Breast epithelium (tissue), 4 donors: ENCODE data around the gene CYFIP2. TPM values are rescaled to one million over a fixed set of nuclear protein-coding genes. Genes with fewer than 3 reads are reported as not detected.

Experiments
- DNase-seq, 2 donors: peaks; one replicate each; pipeline ENCODE4 v3.0.0-alpha.2; 2019; ENCODE audit warnings: low spot score in 2 of 2
- H3K27ac ChIP-seq, 2 donors: fragments of 200-600 bp; sonication (generic) in 1 of 2; one replicate each; pipeline ENCODE4 v1.5.1; 2016 to 2019; ENCODE audit warnings: mild to moderate bottlenecking in 1 of 2
- H3K27me3 ChIP-seq, 2 donors: fragments of 200-600 bp; sonication (generic) in 1 of 2; one replicate each; pipeline versions ENCODE4 v1.5.1 to v1.6.0; 2017 to 2019; ENCODE audit warnings: control low read depth in 1 of 2, mild to moderate bottlenecking in 1 of 2
- H3K36me3 ChIP-seq: fragments of 200-600 bp; one replicate; pipeline ENCODE4 v1.5.1; 2019
- H3K4me1 ChIP-seq, 2 donors: fragments of 200-600 bp; sonication (generic); one replicate each; pipeline ENCODE4 v1.5.1; 2016 to 2019; ENCODE audit warnings: control low read depth in 1 of 2
- H3K4me3 ChIP-seq, 3 donors: fragments of 200-600 bp; sonication (generic); 1 replicate in 2 of 3; 2 replicates in 1 of 3; pipeline ENCODE4 v1.5.1; 2016 to 2019; ENCODE audit warnings: mild to moderate bottlenecking in 3 of 3, moderate library complexity in 2 of 3
- H3K9me3 ChIP-seq, 2 donors: fragments of 200-600 bp; sonication (generic) in 1 of 2; one replicate each; pipeline ENCODE4 v1.5.1; 2016 to 2019; ENCODE audit warnings: control low read depth in 1 of 2
- POLR2A ChIP-seq: fragments of 450-650 bp; IDR thresholded peaks from one replicate; pipeline ENCODE4 v1.6.1; 2016; ENCODE audit warnings: antibody characterized with exemption, mild to moderate bottlenecking, moderate library complexity
- POLR2AphosphoS5 ChIP-seq, 3 donors: sonication (generic); formaldehyde crosslinking; IDR thresholded peaks; one replicate each; pipeline ENCODE4 v1.6.1; 2017; ENCODE audit warnings: antibody characterized with exemption in 3 of 3
- intact Hi-C: fragments of 100-400 bp; cut with DNase I; formaldehyde crosslinking; loops from one replicate; pipeline ENCODE4 v1.15.1; 2023; ENCODE audit warnings: low total_unique reads
- total RNA-seq, 3 donors: library from RNA; depleted of rRNA; stranded (reverse); fragments of >200 nt; gene quantifications; one replicate each; pipeline ENCODE4 v1.1.0, GENCODE V29; 2016
- TF ChIP-seq, protein P1 (sequence below), 3 donors: fragments of 450-650 bp; IDR thresholded peaks; one replicate each; pipeline ENCODE4 v1.5.1; 2016 to 2017; ENCODE audit warnings: antibody characterized with exemption in 3 of 3, mild to moderate bottlenecking in 3 of 3, moderate library complexity in 3 of 3

CYFIP2 gene
- total RNA-seq, 3 donors from 2014 or later: 6.2 to 15.5 (median 12.1) TPM

DNA sequence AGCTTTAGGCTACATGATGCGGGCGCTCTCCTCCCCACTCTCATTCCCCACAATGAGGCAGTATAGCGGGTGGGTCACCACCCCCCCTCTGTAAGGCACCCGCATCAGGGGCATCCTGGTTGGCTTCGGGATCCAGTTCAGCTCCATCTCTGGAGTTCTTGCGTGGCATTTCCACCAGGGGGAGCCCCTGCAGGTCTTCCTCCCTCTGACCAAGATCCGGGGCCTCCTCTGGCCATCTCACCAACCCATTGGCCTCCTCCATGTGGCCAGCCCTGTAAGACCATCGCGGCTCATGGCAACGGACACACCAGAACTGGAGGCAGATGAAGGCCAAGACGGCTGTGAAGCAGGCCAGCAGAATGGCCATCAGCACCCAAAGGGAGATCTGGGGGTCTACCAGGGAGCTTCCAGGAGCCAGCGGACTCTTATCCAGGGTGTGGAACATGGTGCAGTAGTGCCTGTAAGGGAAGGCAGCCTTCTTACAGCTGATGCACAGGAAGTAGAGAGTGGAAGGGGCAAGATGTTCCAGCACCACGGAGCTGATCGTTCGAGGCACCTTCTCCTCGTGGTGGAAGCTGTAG is 77.0 kb downstream of the CYFIP2 start:
- DNase-seq: no peak
- intact Hi-C loops: loop anchor here (5.0 kb wide), 1 partner anchor 514 kb away; the partner anchor contains the start of gene CLINT1
- H3K4me3 ChIP-seq: no peak overlapping the region
- H3K27ac ChIP-seq: no peak overlapping the region
- no peak for TF ChIP-seq POLR2A
- TF ChIP-seq, protein P1, sequence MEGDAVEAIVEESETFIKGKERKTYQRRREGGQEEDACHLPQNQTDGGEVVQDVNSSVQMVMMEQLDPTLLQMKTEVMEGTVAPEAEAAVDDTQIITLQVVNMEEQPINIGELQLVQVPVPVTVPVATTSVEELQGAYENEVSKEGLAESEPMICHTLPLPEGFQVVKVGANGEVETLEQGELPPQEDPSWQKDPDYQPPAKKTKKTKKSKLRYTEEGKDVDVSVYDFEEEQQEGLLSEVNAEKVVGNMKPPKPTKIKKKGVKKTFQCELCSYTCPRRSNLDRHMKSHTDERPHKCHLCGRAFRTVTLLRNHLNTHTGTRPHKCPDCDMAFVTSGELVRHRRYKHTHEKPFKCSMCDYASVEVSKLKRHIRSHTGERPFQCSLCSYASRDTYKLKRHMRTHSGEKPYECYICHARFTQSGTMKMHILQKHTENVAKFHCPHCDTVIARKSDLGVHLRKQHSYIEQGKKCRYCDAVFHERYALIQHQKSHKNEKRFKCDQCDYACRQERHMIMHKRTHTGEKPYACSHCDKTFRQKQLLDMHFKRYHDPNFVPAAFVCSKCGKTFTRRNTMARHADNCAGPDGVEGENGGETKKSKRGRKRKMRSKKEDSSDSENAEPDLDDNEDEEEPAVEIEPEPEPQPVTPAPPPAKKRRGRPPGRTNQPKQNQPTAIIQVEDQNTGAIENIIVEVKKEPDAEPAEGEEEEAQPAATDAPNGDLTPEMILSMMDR (IDR thresholded peaks at IDR 0.05): peak in 1 of 3 donors; percentile 29
- no peak for TF ChIP-seq POLR2AphosphoS5 (IDR thresholded peaks at IDR 0.05)
- no peaks in the 10 kb centered on the region for H3K9me3 ChIP-seq
- no peaks in the 10 kb centered on the region for H3K4me1 ChIP-seq
- H3K36me3 ChIP-seq: no peaks in the 10 kb centered on the region
- H3K27me3 ChIP-seq: no peaks in the 10 kb centered on the region

DNA sequence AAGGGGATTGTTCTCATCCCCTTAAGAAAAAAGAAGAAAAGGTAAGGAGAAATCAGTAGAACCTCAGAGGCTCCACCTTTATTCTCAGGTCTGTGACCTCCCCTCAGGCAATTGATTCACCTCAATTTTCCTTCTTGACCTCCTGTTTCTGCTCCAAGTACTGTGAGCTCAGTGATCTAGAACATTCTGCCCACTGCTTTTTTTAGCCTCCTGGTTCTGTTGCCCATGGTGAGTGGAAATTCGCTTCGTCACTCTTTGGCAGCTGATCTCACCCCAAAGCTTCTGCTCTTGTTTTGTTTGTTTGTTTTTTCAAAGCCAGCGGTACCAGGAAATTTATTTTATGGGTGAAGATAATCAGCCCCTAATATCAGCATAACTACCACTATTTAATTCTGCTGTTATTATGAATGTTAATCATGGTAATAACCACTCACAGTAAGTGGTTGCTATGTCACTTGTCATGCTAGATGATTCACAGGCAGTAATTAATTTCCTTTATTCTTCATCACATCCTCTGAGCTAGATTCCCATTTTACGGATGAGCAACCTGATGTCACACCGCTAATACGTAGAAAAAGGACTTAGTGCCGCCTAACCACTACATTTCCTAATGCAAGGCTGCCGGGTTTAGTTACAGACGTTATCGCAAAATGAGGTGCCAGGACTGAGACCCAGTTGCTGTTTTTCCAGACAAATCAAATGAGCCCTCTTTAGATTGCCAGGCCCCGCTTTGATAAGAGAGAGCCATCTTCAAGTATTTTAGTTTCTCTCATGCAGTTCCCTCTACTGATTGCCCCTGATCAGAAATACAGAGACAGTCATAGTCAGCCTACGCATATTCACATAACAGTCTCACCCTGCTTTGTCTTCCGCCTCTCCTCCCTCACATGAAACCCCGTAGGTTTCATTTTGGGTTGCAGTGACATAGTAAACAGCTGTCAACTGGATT is 78.2 kb downstream of the CYFIP2 start:
- TF ChIP-seq POLR2AphosphoS5 (IDR thresholded peaks at IDR 0.05): no peak
- no peak for DNase-seq
- no peak overlapping the region for H3K4me3 ChIP-seq
- H3K36me3 ChIP-seq: no peaks in the 10 kb centered on the region
- no peak overlapping the region for H3K27ac ChIP-seq
- H3K4me1 ChIP-seq: no peaks in the 10 kb centered on the region
- H3K9me3 ChIP-seq: no peaks in the 10 kb centered on the region
- intact Hi-C loops: loop anchor here (5.0 kb wide), 1 partner anchor 513 kb away; the partner anchor contains the start of gene CLINT1
- H3K27me3 ChIP-seq: no peaks in the 10 kb centered on the region

DNA sequence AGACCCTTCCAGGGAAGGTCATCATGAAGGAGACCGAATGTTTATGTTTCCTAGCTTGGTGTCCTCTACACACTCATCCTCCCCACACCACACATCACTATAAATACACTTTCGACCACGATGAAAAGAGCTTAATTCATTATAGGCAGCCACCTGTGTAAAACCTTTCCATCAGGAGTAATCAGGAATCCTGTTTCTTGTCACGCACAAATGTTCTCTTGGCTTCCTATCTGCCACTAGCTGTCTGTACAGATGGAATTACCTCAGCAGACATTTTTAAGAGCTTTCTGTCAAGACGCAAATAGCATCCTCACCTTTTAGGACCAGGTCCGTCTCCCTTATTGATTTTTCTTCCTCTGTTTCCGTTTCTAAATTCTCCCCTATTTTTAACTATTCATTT is 79.1 kb downstream of the CYFIP2 start:
- TF ChIP-seq POLR2AphosphoS5 (IDR thresholded peaks at IDR 0.05) (no peak), POLR2A (no peak)
- TF ChIP-seq, protein P1 (IDR thresholded peaks at IDR 0.05): no peak
- H3K4me1 ChIP-seq: no peaks in the 10 kb centered on the region
- no peak for DNase-seq
- H3K9me3 ChIP-seq: no peaks in the 10 kb centered on the region
- H3K36me3 ChIP-seq: no peaks in the 10 kb centered on the region
- H3K4me3 ChIP-seq: no peak overlapping the region
- no peaks in the 10 kb centered on the region for H3K27me3 ChIP-seq
- intact Hi-C loops: no loop called here
- no peak overlapping the region for H3K27ac ChIP-seq

DNA sequence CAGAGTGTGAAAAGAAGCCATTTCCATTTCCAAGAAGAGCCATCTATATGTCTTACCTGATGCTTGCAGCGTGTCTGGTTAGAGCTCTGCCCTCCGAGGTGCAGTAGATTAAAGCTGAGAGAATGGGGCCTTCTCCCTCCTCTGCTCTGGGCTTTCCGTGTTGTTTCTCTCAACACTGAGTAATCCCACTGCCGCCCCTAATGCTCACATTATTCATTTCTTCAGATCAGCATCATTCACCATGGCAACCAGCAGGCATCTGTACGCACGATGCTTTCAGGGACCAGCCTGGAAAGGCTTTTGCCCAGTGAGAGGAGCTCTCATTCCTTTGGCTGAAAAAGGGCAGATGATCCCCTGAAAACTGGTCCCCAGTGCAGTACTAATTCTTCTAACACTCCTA is 79.6 kb downstream of the CYFIP2 start:
- Histone ChIP-seq H3K27ac (no peak overlapping the region), H3K36me3 (no peaks in the 10 kb centered on the region), H3K9me3 (no peaks in the 10 kb centered on the region), H3K4me1 (no peaks in the 10 kb centered on the region), H3K27me3 (no peaks in the 10 kb centered on the region), H3K4me3 (no peak overlapping the region)
- DNase-seq: no peak
- TF ChIP-seq, protein P1 (IDR thresholded peaks at IDR 0.05): no peak
- TF ChIP-seq POLR2AphosphoS5 (IDR thresholded peaks at IDR 0.05) (no peak), POLR2A (no peak)
- intact Hi-C loops: no loop called here

DNA sequence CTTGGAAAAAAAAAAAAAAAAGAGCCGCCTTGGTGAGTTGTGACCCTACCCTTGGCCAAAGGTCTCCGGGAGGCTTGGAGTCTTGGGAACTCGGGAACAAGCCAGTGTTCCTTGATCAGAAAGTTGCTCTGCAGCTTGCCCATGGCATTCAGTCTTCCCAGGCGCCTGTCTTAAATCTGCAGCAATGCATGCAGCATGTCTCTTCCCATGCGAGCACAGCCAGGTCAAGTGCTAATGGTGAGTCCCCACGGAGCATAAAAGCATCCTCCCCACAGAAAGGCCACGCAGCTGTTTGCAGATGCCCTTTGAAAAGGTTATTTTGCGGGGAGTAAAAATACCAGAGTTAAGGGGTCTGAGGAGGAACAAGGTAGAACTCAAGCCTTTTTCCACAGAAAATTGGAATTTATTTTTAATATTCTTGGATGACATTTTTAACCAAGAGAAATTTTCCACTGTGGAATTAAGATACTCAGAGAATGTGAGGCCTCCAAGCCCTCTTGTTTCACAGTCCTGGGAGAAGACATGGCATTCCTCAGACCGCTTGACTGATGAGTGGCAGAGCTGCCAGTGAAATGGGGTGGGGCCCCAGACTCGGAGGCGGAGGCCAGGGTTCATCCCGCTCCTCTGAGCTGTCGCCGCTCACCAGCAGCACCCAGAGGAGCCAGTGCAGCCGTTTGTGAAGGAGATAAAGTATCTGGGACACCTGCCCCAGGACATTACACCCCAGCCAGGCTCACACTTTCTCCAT is 81.6 kb downstream of the CYFIP2 start:
- no peak overlapping the region for H3K27ac ChIP-seq
- no peak for DNase-seq
- H3K4me1 ChIP-seq: no peaks in the 10 kb centered on the region
- H3K4me3 ChIP-seq: no peak overlapping the region
- intact Hi-C loops: no loop called here
- H3K27me3 ChIP-seq: no peaks in the 10 kb centered on the region
- no peaks in the 10 kb centered on the region for H3K36me3 ChIP-seq
- no peak for TF ChIP-seq POLR2A
- no peak for TF ChIP-seq POLR2AphosphoS5 (IDR thresholded peaks at IDR 0.05)
- TF ChIP-seq, protein P1 (IDR thresholded peaks at IDR 0.05): no peak
- no peaks in the 10 kb centered on the region for H3K9me3 ChIP-seq
